IPS-11a (cell line): Measurements from ENCODE around the gene TUBB6.

ENCODE experiments used
- H3K4me3 ChIP-seq: one replicate; pipeline ENCODE4 v1.5.1; 2013; ENCODE audit warnings: low read depth, low read length, control low read depth

Gene TUBB6

DNA sequence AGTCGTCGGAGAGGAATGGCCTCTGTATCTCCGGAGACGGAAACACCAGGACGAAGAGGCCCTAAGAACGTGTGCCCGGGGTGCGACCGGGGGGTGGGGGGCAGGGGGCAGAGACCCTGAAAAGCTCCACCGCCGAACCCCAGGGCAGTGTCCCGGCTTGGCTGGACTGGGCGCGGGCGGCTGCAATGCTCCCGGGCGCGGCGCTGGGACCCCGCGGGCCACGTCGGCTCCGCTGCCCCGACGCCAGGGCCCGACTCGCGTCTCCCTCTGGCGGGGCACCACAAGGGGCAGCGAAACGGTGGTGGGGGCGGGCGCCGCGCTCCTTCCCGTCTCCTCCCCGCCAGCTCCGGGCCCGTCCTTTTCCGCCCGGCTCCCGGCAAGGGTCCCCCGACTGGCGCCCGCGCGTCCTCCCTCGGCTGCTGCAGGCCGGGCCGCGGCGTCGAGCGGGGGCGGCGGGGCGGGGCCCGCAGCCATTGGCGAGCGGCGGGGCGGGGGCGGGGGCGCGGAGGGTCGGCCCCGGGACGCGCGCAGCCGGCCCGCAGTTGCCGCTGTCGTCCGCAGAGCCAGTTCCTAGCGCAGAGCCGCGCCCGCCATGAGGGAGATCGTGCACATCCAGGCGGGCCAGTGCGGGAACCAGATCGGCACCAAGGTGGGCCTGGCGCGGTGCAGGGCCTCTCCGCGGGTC, at the start of gene TUBB6:
Gene TUBB6 (plus strand): TSS at position 541 of the 685 bp plus-strand sequence. CDS start 52 bp downstream, at position 593.
- H3K4me3 ChIP-seq = peak within 1 kb of the TSS; percentile 87

DNA sequence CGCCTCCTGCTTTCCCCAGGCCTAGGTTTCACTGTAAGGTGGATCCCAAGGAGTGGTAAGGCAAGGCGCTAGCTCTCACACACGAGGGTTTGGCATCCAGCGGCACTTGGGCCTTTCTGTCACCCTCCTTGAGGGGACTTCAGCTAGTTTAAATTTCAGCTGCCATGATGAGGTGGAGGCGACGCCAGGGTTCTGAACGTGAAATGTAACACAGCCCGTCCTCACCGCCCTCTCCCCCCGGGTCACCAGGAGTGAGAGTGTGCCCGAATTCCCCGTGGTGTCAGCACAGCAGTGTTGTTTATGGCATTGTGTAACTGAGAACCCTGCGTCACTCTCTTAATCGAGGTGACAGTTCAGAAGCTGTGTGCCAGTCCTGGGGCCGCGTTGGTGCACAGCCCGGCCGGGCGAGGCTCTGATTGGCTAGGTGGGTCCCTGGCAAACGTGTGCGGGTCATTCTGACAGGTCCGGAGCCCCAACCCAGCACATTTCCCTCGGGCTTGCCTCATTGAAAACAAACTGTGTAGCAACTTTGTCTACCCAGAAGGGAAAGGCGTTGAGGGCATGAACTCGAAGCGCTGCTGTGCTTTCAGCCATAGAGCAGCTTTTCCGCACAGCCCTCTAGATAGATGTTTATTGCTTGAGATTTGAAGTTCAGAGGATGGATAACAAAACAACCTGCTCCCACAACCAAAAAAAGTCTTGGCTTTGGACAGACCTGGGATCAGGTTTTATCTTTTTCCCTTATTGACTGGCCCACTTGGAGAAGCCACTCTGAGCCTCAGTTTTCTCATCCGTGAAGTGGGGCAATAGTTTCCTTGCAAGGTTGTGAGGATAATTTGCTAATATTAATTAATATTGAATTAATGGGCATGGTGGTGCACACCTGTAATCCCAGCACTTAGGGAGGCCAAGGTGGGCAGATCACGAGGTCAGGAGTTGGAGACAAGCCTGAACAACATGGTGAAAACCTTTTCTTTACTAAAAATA, 49.0 kb upstream of the TUBB6 start:
- H3K4me3 ChIP-seq = no peak overlapping the region

DNA sequence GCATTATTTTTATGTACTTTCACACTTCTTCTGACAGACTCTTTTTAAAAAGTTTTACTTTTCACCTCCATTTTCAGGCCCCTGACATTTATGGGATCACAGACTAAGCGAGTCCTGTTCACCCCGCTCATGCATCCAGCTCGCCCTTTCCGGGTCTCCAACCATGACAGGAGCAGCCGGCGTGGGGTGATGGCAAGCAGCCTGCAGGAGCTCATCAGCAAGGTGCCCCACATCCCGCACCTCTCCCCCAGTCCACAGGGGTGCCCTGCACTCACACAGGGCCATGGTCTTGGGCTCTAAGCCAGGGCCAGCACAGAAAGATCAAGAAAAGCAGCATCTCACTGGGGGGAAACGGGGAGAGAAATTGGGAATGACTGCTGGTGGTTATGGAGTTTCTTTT, 45.3 kb upstream of the TUBB6 start:
- H3K4me3 ChIP-seq = no peak overlapping the region

DNA sequence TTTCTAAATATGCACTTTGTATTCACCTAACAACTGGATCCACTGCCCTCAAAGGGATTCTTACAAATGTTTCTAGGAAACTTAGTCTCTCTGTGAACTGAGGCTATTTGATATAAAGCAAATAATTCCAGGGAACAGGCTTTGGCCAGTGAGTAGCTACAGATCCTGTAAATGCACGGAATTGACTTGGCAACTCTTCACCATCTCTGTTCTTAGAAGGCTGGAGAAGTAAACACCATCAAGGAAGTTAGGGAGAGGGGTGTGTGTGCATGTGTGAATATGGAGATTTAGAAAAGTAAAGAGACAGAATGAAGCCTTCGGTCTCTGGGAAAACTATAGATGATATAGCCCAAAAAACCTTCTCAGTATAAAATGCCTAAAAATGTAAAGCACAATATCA, 43.2 kb upstream of the TUBB6 start:
- no peak overlapping the region for H3K4me3 ChIP-seq

DNA sequence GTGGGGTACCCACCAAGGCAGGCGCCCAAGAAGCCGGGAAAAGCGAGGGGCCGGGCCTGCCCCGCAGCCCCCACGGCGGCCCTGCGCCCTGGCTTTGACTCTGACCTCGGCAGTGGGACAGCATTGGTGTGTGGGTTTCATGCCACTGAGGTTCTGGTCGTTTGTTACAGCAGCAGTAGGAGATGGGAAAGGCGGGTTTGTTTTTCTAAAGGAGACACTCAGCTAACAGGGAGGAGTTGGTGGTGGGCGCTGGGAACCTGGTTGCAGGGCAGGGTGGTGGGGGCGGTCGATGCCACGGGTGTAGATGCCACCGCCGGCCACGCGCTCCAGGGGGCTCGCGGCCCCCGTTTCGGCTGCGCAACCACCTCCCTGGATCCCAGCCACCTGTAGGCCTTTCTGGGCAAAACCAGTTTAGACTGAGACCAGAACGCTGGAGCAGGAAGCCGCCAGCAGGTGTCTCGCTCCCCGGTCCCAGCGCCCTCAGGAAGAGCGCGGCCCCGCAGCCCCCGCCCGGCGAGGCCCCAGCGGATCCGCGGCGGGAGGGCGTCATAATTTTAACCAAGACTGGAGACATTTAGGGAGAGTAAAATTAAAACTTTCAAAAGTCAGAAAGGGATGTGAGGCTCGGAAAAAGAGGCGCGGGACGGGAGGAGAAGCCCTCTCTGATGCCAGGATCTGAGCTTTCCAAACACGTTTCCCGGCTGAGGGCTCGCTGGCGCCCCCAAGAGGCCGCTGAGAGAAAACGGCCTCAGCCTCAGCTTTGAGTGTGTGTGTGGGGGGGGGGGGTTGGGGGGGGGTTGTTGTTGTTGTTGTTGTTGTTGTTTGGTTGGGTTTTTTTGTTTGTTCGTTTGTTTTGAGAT, 36.4 kb upstream of the TUBB6 start:
- H3K4me3 ChIP-seq = peak overlapping the region; percentile 43

DNA sequence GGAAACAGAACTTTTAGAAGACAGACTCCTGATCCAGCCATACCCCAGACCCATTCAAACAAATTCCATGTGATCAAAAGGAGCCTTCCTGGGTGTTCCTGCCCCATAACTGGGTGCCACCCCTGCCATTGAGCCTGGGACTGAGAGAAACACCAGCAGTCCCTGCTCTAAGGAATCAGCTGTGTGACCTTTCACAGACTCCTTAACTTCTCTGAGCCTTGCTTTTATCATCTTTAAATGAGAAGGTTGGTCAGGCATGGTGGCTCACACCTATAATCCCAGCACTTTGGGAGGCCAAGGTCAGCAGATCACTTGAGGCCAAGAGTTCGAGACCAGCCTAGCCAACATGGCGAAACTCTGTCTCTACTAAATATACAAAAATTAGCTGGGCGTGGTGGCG, 33.2 kb upstream of the TUBB6 start:
- no peak overlapping the region for H3K4me3 ChIP-seq

DNA sequence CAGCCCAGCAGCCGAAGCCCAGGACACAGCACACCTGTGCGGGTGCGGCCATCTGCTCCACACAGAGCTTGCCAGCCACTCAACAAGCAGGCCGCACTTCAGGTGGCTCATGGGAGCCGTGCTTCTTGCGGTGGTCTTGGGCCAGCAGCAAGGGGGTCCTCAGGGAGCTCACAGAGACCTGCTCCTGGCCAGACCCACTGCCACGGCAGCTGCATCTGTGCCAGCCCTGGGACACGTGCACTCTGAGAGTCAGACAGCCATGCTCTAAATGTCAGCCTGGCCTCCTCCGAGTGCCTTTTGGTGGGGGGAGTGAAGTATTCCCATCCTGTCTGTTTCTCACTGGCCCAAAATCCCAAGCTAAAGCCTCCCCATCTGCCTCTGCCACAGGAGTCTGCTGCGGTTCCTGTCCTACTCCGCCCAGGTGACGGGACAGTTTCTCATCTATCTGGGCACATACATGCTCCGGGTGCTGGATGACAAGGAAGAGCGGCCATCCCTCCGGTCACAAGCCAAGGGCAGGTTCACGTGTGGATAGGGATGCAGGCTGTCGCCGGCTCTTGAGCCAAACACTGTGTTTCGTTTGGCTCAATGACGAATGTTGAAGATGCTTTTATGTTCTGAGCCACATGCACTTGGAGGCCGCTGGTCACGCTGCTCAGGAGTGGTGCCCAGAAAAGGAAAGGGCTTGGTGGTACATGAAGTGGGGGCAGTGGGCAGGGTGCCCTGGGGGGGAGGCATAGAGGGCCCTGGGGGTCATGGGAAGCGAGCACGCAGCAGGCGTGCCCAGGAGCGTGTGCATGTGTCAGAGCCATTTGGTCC, 31.1 kb upstream of the TUBB6 start:
- H3K4me3 ChIP-seq = no peak overlapping the region

DNA sequence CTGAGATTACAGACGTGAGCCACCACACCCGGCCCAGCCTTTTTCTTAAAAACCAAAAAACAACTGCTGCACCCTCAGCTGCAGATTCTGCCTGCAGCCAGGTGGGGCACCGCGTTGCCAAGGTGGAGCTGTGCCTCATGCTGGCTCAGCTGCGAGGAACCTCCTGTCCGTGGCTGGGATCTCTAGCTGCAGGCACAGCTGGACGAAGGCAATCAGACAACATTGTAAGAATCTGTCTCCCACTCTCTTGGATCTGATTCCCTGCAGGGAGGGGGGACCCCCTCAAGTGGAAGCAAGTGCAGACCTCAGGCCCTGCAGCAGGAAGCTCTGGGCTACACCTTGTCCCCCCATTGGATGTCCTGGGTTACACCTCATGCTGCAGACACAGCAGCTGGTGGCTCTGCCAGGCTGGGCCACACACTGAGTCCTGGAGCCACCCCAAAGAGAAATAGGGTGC, 29.8 kb upstream of the TUBB6 start:
- H3K4me3 ChIP-seq = no peak overlapping the region

DNA sequence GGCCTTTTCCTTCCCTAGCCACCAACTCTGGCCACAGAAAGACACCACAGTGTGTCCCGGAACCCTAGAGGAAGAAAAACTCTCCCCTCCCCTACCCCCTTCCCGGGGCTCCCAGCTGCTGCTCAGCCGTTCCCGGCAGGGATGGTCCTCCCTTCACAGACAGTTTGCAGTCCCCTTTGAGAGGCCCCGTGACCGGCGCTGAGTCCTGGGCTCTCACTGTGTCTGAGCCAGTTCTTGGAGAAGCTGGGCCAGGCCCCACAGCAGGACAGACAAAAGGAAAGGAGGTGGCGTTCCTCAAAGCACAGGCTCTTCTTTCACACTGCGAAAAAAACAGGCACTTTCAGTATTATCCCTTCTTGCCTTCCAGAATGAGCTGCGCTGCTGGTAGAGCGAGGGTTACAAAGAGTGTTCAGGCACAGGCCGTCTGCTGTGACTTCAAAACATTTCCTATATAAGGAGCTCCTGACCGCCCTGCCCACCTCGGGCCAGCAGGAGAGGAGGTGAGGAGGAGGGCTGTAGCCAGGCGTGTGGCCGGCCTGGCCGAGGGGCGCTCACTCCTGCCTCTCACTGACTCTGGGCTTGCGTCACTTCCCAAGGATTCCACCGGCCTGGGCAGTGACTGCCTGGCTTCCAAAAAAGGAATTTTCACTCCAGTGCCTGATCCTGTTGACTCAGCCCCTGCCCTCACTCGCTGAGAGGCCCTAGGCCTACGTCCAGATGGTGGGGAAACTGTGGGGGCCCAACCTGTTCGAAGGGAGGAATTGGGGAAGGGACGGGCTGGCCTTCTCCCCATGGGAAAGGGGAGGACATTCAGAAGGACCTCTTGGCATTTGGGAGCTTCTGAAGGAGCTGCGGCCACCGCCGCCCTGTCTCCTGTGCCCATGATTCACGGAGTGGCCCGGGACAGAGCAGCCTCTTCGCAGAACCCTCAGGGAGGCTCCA, 29.0 kb upstream of the TUBB6 start:
- H3K4me3 ChIP-seq = no peak overlapping the region

DNA sequence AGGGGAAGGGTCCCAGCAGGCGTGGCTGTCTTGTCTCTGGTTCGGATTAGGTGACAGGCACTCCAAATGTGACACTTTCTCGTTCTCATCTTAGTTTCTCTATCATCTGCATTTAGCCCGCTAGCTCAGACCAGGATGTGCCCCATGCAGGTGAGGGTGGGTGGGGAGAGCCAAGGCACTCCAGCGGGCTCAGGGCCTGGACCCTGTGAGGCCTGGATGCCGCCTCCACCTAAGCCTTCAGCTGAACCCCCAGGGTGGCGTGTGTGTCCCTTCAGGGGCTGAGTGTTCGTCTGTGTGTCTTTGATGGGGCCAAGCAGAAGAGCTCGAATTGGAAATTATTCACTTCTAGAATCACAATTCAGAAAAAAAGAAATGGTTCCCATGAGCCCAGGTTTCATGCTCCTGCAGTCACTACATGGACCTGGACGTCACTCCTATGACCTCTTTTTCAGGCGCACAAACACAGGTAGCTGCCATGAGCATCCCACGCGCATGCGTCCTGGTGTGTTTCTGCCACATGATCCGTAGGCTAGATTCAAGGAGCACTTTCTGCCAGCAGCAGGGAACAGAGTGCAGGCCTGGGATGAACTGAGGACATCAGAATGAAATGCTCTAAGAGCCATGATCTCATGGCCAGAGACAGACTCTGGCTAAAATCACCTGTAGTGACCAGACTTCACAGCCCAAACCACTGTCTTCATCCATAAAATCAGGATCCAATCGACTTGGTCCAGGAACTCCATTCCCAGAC, 28.1 kb upstream of the TUBB6 start:
- H3K4me3 ChIP-seq = no peak overlapping the region

DNA sequence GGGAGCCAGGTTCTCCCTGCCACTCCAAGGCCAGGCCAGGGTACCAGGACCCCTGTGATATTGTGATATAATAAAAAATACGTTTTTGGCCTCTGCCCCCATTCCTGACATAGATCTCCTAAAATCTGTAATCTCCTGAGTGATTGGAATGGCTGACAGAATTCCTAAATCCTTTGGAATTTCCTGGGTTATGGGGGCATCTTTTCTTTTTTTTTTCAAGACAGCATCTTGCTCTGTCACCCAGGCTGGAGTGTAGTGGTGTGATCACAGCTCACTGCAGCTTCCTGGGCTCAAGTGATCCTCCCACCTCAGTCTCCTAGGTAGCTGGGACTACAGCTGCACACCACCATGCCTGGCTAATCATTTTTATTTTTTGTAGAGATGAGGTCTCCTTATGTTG, 26.2 kb upstream of the TUBB6 start:
- H3K4me3 ChIP-seq = no peak overlapping the region

DNA sequence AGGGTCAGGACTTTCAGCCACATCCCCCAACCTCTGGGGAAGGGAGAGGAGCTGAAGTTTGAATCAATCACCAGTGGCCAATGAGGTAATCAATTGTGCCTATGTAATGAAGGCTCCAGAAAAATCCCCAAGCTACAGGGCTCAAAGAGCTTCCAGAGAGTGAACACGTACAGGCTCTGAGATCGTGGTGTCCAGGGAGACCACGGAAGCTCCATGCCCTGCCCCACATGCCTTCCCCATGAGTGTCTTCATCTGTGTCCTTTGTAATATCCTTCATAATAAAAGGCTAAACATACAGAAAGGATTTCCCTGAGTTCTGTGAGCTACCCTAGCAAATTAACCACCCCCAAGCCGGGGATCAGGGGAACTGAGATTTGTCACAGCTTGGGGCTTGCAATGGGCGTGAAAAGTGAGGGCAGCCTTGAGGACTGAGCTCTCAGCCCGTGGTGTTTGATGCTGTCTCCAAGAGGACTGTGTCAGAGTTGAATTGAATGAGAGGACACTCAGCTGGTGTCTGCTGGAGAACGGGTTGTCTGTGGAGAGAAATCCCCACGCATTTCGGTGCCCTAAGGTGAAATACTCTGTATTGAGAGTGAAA, 25.5 kb upstream of the TUBB6 start:
- no peak overlapping the region for H3K4me3 ChIP-seq

DNA sequence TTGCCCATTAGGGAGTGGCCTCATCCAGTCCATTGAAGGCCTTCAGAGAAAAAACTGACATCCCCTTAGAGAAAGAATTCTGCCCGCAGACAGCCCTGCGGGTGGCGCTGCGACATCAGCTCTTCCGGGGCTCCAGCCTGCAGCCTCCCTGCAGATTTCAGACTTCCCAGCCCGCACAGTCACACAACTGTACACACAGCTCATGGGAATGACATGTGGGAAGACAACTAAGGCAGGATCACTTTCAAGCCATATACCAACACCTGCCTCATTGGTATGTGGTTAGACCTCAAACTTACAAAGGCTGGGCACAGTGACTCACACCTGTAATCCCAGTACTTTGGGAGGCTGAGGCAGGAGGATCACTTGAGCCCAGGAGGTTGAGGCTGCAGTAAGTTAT, 24.8 kb upstream of the TUBB6 start:
- H3K4me3 ChIP-seq = no peak overlapping the region

DNA sequence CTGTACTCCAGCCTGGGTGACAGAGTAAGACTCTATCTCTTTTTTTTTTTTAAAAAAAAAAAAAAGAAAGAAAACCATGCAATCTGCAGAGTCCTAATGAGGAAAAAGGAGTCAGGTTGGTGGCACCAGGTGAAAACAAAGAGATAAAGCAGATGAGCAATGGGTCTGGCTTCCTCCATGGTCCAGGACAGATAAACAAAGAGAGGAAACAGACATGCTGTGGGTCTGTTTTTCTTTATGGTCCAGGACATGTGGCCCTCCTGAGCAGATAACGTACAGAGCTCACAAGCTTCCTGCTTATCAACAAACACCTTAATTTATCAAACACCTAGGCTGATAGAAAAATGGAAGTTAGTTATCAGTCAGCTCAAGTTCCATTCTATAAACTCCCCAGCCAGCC, 24.4 kb upstream of the TUBB6 start:
- no peak overlapping the region for H3K4me3 ChIP-seq

DNA sequence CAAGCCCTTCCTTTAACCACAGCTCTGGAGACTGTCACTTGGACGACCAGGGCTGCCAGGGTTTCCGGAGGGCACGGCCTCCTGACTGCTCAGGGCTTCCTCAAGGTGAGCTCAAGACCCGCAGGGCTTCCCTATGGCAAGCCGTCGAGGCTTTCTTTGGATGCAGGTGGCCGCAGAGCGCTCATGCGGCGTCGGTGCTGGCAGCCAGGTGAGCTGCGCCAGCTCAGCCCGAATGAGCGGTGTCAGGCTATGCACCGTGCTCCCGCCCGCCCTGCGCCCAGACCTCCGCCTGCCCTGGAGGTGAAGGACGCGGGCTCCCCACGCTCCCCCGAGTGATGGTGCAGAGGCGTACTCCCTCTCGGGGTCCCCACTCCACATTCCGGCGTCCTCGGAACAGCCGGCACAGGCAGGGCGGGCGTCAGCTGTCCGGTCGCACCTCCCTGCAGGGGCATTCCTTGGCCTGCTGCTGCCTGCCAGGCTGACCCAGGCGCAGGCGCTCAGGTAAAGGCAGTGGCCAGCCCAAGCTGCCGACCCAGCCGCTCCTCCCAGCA, 20.8 kb upstream of the TUBB6 start:
- H3K4me3 ChIP-seq = peak overlapping the region; percentile 43

DNA sequence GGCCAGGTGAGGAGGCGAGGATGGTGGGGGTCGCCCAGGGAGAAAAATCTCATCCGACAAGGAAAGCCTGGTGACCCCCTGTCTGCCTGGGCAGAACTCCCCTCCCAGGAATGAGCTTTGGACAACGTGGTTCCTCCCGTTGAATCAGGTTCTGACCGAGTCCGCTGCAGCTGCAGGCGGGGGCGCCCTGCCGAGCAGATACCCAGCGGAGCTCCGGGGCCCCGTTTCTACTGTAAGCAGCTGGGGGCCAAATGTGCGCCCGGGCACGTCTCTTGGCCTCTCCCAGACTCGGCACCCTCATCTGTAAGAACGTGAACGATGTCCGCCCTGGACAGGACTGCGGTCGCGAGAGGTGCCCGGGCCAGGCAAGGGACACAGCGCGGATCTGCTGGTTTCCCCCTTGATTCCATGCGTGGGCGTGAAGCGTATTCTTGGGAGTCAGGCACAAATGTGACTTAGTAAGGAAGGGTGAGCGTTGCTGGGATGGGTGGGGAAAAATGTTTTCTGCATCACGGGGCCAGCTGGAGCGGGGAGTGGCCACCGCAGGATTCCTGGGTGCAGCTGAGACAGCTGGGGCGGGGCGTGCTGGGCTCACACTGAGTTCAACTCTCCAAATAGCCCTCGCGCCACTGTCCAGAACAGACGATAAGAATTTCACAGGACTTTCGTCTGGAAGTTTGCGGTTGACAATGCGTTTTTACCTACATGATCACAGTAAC, 20.2 kb upstream of the TUBB6 start:
- H3K4me3 ChIP-seq = peak overlapping the region; percentile 43

DNA sequence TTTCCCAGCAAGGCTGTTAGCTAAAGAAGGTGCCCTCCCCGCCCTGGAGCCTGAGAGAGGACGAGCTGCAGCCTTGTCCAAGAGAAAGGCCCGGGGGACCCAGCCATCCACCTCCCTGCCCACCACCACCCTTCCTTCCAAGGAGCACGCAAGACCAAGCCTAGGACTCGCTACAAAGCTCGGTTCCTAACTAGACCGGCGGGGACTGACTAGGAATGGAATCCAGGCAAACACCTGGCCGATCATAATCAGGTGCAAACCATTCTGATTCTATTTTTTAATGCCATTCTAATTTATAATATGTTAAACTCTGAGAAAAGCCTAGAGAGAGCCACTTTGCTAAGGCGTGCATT, 19.7 kb upstream of the TUBB6 start:
- peak overlapping the region; percentile 43 for H3K4me3 ChIP-seq
